ENCODE data around the gene LYPD4.
A peak's percentile ranks its signal among the peaks of the same experiment; 100 is the strongest.

The LYPD4 gene

GRCh38 chr19:41872775-41873647, 28.5 kb upstream of the LYPD4 start:
- DNase-seq, result peak; percentile 50

- DNase-seq, result no peak
These were observed 27.9 kb upstream of the LYPD4 start for GRCh38 chr19:41872384-41872774.

GRCh38 chr19:41871573-41872383, 27.3 kb upstream of the LYPD4 start:
- no peak for DNase-seq

- DNase-seq, result no peak
These were observed 26.0 kb upstream of the LYPD4 start for GRCh38 chr19:41870401-41870873.

- DNase-seq, result no peak
These were observed 25.0 kb upstream of the LYPD4 start for GRCh38 chr19:41869374-41869955.

- DNase-seq, result no peak
These were observed 24.5 kb upstream of the LYPD4 start for GRCh38 chr19:41868989-41869300.

GRCh38 chr19:41868120-41868988, 23.9 kb upstream of the LYPD4 start:
- no peak for DNase-seq

GRCh38 chr19:41866284-41866683, 21.8 kb upstream of the LYPD4 start:
- no peak for DNase-seq

- no peak for DNase-seq
These were observed 19.9 kb upstream of the LYPD4 start for GRCh38 chr19:41864374-41864773.

GRCh38 chr19:41863209-41863931, 18.9 kb upstream of the LYPD4 start:
- no peak for DNase-seq

- DNase-seq, result no peak
These were observed 18.0 kb upstream of the LYPD4 start for GRCh38 chr19:41862445-41862986.

GRCh38 chr19:41861846-41862245, 17.4 kb upstream of the LYPD4 start:
- DNase-seq, result no peak

GRCh38 chr19:41861116-41861768, 16.8 kb upstream of the LYPD4 start:
- no peak for DNase-seq

GRCh38 chr19:41860419-41861115, 16.1 kb upstream of the LYPD4 start:
- DNase-seq, result no peak

- DNase-seq, result peak; percentile 99
These were observed 15.3 kb upstream of the LYPD4 start, which contains the start of gene RPS19 for GRCh38 chr19:41859618-41860418. Gene RPS19, plus strand, starts transcription at chr19:41860255. Its CDS starts 520 bp downstream, at chr19:41860775.

- DNase-seq, result no peak
These were observed 14.7 kb upstream of the LYPD4 start for GRCh38 chr19:41859213-41859617.

GRCh38 chr19:41853768-41854167, 9.3 kb upstream of the LYPD4 start:
- no peak for DNase-seq

GRCh38 chr19:41853344-41853743, 8.9 kb upstream of the LYPD4 start:
- no peak for DNase-seq

GRCh38 chr19:41851456-41851855, 7.0 kb upstream of the LYPD4 start:
- DNase-seq, result no peak

Measured in NCI-H1694 (cell line).